Testis (tissue), 2 donors: ENCODE data around the gene DNAI4.

Experiments
- POLR2A ChIP-seq: fragments of 450-650 bp; IDR thresholded peaks from one replicate; pipeline ENCODE4 v1.6.1; 2017; ENCODE audit warnings: antibody characterized with exemption, mild to moderate bottlenecking, moderate library complexity
- TF ChIP-seq, protein P1 (sequence below), 3 experiments: fragments of 450-650 bp in 2 of 3; fragments of 200-600 bp in 1 of 3; sonication (generic) in 1 of 3; IDR thresholded peaks; one replicate each; pipeline ENCODE4 v1.5.1; 2016 to 2019; ENCODE audit warnings: antibody characterized with exemption in 3 of 3, mild to moderate bottlenecking in 2 of 3, moderate library complexity in 1 of 3

GRCh38 chr1:66852870-66853269 lies 71.8 kb downstream of the DNAI4 start:
- TF ChIP-seq, protein P1, sequence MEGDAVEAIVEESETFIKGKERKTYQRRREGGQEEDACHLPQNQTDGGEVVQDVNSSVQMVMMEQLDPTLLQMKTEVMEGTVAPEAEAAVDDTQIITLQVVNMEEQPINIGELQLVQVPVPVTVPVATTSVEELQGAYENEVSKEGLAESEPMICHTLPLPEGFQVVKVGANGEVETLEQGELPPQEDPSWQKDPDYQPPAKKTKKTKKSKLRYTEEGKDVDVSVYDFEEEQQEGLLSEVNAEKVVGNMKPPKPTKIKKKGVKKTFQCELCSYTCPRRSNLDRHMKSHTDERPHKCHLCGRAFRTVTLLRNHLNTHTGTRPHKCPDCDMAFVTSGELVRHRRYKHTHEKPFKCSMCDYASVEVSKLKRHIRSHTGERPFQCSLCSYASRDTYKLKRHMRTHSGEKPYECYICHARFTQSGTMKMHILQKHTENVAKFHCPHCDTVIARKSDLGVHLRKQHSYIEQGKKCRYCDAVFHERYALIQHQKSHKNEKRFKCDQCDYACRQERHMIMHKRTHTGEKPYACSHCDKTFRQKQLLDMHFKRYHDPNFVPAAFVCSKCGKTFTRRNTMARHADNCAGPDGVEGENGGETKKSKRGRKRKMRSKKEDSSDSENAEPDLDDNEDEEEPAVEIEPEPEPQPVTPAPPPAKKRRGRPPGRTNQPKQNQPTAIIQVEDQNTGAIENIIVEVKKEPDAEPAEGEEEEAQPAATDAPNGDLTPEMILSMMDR (IDR thresholded peaks at IDR 0.05) = no peak
- no peak for TF ChIP-seq POLR2A
